NCI-H1417 treated with DMSO at 0.1 percent for 48 hours (cell line): Measurements from ENCODE around the gene DCP1A.

Experiments
- DNase-seq: peaks from one replicate; lab custom pipeline; 2025; lab: John Stamatoyannopoulos, UW

The DCP1A gene

GRCh38 chr3:53243785-53244184 is 103.6 kb downstream of the DCP1A start:
- DNase-seq: no peak

DNA sequence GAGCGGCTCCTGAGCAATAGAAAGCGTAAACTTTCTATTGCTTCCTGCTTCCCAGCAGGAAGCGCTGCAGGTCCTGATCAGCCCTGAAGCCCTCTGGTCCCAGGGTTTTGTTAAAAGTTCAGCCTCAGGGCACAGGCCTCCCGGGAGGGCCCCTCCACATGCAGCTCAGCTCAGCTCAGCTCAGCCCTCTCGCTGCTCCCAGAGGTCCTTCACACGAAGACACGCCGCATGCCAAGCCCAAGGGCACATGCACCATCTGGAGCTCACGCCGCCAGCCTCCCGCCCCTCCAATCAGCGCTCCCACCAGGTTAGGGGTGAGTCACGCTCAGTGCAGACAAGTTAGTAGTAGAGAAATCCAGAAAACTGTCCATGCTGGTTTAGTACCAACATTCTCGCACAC is 104.2 kb downstream of the DCP1A start:
- no peak for DNase-seq

- DNase-seq: no peak
Measured at GRCh38 chr3:53242642-53243041, 104.7 kb downstream of the DCP1A start.

DNA sequence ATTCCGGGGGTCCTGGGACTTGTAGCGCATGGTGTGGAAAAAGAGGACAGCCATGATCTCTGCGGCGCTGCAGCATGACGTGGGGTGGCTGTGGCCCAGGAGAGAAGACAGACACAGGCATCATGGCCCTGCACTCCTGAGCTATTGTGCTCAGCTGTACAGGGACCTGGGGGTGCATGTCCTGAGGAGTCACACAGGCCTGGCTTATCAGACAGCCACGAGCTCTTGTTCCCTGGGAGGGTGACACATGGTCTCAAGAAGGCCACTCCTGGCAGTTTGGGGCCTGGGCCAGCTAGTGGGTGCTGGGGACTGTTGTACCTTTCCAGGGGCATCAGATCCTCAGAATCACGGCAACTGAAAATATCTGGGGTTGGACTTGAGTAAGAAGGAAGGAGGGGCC is 105.2 kb downstream of the DCP1A start:
- DNase-seq: no peak

DNA sequence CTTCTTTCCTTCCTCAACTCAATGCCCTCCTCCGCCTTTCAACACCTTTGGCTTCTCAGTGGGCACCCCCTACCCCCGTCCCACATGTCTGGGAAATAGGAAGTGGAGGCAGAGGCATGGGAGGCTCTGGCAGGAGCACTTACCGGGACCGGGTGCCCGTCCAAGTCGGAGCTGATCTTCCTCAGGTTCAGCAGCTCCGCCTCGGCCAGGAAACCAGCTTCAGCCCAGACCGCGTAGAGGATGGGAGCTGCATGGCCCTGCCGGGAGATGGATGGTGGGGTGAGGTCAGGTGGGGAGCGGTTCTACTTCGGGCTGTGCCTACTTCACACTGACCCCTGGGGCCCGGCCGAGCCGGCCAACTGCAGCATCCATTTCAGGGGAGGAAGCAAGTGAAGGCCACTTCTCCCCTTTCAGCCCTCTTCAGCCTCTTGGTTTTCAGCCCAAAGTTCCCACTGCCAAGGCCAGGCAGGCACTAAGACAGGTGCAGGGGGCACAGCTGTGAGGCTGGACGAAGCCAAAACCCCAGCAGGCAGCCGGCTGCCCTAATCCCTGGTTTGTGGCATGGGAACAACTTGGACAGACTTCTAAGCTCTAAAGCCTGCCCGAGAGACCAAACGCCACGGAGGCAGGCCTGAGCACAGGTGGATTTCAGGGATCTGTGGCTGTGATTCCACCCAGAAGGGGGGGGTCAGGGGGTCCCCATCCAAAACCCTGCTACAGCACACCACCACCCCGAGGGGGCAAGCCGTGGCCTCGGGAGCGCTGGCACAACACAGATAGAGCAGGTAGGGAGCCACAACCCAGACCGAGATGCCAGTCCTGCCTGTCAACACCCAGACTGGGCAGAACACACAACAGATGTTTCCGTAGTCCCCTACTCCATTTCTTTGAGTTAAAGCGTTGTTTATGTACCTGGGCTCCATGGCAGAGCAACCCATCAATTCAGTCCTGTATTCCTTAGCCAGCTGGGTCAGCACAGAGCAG is 106.1 kb downstream of the DCP1A start:
- DNase-seq: no peak

GRCh38 chr3:53239800-53240199 is 107.5 kb downstream of the DCP1A start:
- DNase-seq: no peak

- no peak for DNase-seq
Measured at GRCh38 chr3:53238886-53239285, 108.5 kb downstream of the DCP1A start.

DNA sequence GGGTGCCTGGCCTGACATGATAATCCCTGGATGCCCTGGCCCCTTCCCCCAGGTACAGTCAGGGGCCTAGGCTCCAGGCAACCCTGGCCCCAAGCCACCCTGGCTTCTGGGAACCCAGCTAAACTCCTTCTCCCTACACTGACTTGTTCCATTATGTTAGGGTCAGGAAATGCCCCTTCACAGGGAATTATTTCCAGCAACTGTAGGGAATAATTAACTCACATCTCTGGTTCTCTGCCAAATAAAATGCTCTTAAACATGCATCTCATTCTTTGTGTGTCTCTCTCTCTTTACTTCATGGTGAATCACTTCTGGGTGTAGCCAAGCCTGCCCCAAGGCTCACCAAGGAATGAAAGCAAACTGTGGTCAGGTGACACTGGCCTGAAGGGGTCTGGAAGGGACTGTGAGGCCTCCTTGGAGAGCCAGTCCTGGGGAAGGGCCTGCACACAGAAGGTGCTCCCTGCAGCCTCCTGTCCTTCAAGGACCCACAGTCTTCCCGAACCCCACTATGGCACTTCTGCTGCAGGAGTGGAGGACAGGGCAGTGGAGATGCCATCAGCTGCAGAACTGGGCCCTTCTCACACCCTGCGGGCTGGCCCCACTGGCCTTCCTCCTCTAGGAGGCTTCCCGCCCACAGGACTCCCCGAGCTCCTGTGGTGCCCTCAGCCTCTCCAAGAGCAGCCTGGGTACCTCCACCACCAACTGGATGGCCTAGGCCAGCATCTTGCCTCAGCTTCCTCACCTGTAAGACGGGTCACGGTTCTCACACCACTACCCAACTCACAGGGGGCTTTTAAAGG is 109.1 kb downstream of the DCP1A start:
- DNase-seq: no peak

DNA sequence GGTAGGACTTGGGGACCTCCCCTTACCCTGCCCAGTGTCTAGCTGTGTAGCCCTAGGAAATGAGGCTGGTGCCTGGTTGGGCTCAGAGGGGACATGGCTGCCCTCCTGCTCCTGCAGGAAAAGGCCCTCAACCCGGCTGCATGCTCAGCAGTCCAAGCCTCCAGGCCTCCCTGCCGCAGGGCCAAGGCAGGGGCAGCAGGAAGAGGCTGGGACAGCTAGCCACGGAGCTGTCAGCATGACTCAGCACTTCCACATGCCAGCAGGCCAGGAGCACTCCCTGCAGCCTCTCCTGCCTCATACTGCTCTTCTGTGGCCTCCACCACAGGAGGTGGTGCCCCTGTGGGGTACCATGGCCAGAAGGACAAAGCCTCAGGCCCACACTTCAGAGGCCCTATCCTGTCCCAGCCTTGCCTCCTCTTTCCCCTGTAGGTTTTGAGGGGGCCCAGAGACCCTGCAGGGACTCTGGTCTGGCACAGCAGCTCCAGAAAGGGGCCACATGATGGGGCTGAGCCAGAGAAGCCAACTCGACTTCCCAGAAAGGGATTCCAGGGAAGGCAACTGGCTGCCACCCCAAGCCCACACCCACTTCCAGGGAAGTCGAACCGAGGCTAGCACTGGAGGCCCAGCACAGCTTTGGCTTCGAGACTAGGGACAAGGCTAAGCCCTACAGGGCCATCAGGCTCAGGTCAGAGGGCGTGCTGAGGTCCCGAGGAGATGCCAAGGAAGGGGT is 111.1 kb downstream of the DCP1A start:
- DNase-seq: no peak

DNA sequence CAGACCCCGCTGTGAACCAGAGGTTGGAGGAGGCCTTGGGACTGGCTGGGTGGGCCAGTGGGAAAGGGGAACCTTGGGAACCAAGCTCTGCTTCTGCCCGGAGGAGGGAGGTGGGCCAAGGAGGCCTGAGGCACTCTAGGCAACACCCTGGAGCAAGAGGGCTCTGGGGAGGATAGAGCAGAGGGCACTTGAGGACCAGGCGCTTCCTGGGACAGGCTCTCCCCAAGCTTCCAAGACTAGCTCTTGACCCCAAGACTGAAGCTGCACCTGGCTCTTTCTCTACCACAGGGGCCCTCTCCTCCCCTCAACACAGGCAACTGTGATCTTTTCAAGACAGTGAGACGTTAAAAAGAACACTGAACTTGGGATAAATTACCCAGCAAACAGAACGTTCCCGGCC is 111.8 kb downstream of the DCP1A start:
- DNase-seq: no peak

DNA sequence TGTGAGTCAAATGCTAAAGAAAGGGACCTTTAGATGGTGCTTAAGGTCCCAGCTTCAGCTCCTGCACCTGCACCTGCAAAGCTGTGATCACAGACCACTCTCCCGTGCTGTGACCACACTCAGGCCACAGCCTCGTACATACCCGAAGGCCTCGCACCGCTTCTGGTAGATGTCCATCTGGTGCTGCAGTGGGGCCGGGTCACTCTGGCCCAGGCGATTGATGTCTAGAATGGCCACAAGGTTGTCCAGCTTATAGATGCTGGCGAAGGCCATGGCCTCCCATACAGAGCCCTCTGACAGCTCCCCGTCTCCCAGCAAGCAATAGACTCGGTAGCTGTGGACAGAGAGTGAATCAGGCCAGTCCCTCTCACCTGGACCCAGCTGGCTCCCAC is 112.5 kb downstream of the DCP1A start:
- DNase-seq: no peak

DNA sequence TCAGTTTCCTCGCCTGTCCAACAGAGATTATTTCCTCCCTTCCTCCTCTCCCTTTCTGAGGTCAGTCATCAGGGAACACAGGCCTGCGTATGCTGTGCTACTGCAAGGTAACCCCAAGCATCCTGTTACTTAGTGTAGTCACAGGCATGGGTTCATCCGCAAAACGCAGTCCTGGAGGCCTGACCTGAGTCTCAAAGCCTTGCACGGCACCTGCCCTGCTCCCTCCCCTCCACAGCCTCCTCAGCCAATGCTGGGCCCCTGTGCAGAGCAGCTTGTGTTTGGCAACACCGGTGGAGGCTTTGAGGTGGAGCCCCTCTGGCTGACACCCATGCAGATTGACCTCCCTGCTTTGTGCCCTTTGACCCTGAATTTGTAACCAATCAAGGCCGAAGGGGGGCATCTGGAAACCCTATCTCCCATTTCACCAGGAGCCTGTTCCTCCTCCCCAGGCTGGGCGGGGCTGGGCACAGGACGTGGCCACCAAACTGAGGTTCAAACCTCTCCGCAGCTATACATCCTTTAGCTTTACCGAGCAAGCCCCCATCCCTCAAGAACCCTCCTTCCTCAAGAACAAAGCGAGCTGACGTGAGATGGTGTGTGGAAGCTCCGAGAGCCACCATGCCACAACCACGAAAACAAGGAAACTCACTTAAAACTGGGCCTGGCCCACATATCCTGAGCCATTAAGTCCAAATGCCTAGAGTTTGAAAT is 113.1 kb downstream of the DCP1A start:
- no peak for DNase-seq
